Measurements from ENCODE around the gene EFHD2. TPM values are rescaled to one million over a fixed set of nuclear protein-coding genes. Genes with fewer than 3 reads are reported as not detected.
A peak's percentile ranks its signal among the peaks of the same experiment; 100 is the strongest.

EFHD2 gene
- total RNA-seq, 2 donors from 2014 or later, result 56.7 to 78.6 TPM

DNA sequence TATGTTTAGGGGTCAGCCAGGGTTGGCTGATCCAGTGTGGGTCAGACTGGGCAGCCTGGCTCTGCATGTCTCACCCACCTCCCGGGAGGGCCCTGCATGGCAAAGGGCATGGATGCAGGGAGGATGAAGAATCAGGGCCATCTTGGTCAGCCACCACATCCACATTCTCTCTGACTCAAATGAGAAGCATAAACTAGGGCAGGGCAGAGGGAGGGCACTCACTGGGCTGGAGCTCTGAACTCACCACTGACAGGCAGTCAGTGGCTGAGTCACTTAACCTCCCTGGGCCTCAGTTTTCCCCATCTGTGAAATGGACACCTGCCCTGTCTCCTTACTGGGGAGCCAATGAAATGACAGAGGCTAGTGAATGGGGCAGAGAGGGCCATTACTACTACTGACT is 42.5 kb downstream of the EFHD2 start:
- DNase-seq, result no peak
- WGBS, 2 donors, result 44% methylated on average over 1 of the region's 1 CpG; no CpG with 5 or more reads in 1 of the 2 donors
- H3K27ac ChIP-seq, result peak overlapping the region; percentile 83 to 92 (median 88)

DNA sequence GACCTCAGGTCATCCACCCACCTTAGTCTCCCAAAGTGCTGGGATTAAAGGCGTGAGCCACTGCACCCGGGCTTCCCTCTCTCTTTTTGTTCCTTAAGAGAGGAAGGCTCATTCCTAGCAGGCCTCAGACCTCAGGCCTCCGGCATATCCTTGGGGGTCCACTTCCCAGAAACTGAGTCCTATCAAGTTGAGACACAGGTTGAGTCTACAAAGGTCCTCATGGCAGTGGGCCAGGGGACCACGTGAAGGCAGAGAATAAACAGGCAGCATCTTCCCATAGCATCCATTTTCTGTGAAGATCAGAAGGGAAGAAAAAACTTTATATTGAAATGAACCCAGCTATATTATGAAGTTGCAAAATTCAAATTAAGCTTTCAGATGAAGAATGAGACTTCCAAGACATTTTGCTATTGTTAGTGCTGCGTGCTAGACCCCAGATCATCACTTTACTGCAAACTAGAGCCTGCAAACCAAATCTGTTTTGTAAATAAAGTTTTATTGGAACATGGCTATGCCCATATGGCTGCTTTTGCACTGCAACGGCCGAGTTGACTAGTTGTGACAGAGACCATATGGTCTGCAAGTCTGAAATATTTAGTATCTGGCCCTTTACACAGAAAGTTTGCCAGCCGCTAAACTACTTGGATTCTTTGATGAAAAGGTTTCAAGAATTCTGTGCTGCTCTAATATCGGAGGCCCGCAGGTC is 43.3 kb downstream of the EFHD2 start:
- no peak for ATAC-seq
- Histone ChIP-seq H3K36me3 (replicated peaks in 1 of 2; ENCODE audit: insufficient read depth in 1 of 2, low read depth in 2 of 2) (no peaks in the 10 kb centered on the region), H3K4me3 (no peak overlapping the region), H3K9me3 (no peaks in the 10 kb centered on the region), H3K27ac (peak overlapping the region; percentile 83 to 92 (median 88)), H3K27me3 (no peaks in the 10 kb centered on the region), H3K4me1 (peaks cover 64% of the 10 kb centered on the region)
- 65 to 72% methylated on average over 10 of the region's 10 CpGs for WGBS, 2 donors
- intact Hi-C loops (cut with DNase I), result no loop called here
- no peak for DNase-seq
- TF ChIP-seq, protein P1, sequence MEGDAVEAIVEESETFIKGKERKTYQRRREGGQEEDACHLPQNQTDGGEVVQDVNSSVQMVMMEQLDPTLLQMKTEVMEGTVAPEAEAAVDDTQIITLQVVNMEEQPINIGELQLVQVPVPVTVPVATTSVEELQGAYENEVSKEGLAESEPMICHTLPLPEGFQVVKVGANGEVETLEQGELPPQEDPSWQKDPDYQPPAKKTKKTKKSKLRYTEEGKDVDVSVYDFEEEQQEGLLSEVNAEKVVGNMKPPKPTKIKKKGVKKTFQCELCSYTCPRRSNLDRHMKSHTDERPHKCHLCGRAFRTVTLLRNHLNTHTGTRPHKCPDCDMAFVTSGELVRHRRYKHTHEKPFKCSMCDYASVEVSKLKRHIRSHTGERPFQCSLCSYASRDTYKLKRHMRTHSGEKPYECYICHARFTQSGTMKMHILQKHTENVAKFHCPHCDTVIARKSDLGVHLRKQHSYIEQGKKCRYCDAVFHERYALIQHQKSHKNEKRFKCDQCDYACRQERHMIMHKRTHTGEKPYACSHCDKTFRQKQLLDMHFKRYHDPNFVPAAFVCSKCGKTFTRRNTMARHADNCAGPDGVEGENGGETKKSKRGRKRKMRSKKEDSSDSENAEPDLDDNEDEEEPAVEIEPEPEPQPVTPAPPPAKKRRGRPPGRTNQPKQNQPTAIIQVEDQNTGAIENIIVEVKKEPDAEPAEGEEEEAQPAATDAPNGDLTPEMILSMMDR (IDR thresholded peaks at IDR 0.05), result no peak
- TF ChIP-seq POLR2A (IDR thresholded peaks at IDR 0.05), result no peak

More for the DNA sequence above, 42.5 kb downstream of the EFHD2 start:
- no peak for ATAC-seq
- Histone ChIP-seq H3K4me1 (peaks cover 59% of the 10 kb centered on the region), H3K9me3 (no peaks in the 10 kb centered on the region), H3K36me3 (replicated peaks in 1 of 2; ENCODE audit: insufficient read depth in 1 of 2, low read depth in 2 of 2) (no peaks in the 10 kb centered on the region), H3K4me3 (no peak overlapping the region), H3K27me3 (no peaks in the 10 kb centered on the region)
- intact Hi-C loops (cut with DNase I), result no loop called here
- TF ChIP-seq POLR2A (IDR thresholded peaks at IDR 0.05), result no peak
- TF ChIP-seq, protein P1 (IDR thresholded peaks at IDR 0.05), result no peak

DNA sequence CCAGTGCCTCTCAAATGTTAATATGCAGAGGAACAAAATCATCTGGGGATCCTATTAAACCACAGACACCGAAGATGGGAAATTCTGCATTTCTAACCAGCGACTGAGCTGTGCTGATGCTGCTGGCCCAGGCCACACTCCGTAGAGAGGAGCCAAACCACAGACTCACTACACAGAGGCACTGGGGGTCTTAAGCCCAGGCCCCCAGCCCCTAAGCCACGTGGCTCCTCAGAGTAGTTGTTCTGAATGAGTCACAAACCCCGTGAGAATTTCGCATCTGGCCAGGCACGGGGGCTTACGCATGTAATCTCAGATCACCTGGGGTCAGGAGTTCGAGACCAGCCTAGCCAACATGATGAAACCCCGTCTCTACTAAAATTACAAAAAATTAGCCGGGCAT is 44.0 kb downstream of the EFHD2 start:
- 34 to 49% methylated on average over 10 to 11 of the region's 11 CpGs for whole genome bisulfite sequencing, 2 donors
- H3K36me3 ChIP-seq (replicated peaks in 1 of 2; ENCODE audit: insufficient read depth in 1 of 2, low read depth in 2 of 2), result no peaks in the 10 kb centered on the region
- H3K4me3 ChIP-seq, result no peak overlapping the region
- peak overlapping the region; percentile 83 to 92 (median 88) for H3K27ac ChIP-seq
- DNase-seq (peak; percentile 86 to 90 (median 87)), ATAC-seq (no peak)
- intact Hi-C loops (cut with DNase I), result no loop called here
- H3K9me3 ChIP-seq, result no peaks in the 10 kb centered on the region
- H3K4me1 ChIP-seq, result peaks cover 69% of the 10 kb centered on the region
- no peaks in the 10 kb centered on the region for H3K27me3 ChIP-seq
- TF ChIP-seq, protein P1 (IDR thresholded peaks at IDR 0.05), result no peak
- peak in 1 of 3 donors; percentile 3 for TF ChIP-seq POLR2A (IDR thresholded peaks at IDR 0.05)

DNA sequence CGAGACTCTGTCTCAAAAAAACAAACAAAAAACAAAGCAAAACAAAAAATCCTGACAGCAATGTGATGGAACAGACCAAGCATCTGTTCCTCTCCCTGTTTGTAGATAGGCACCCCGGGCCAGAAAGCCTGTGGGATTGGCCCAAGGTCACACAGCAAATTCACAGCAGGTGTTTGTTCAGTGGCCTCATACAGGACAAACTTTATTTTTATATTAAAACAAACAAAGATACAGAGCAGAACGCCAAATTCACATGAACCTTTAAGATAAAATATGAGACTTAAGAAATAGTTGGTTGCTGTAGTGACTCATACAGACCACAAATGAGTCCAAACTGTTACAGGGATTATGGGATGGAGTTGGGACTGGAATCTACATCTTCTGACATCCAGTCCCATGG is 44.6 kb downstream of the EFHD2 start:
- DNase-seq, result peak; percentile 87 to 94 (median 91)
- 26 to 33% methylated on average over 3 of the region's 3 CpGs for WGBS, 2 donors
- intact Hi-C loops (cut with DNase I), result no loop called here

More for the DNA sequence above, 44.6 kb downstream of the EFHD2 start:
- Histone ChIP-seq H3K36me3 (replicated peaks in 1 of 2; ENCODE audit: insufficient read depth in 1 of 2, low read depth in 2 of 2) (no peaks in the 10 kb centered on the region), H3K27ac (peak overlapping the region; percentile 83 to 92 (median 88)), H3K4me3 (no peak overlapping the region), H3K4me1 (peaks cover 74% of the 10 kb centered on the region), H3K9me3 (no peaks in the 10 kb centered on the region), H3K27me3 (no peaks in the 10 kb centered on the region)
- peak; percentile 64 for ATAC-seq
- TF ChIP-seq POLR2A (IDR thresholded peaks at IDR 0.05), result no peak
- TF ChIP-seq, protein P1 (IDR thresholded peaks at IDR 0.05), result no peak

Data from body of pancreas (tissue), 4 donors.